HG03159 (cell line): Measurements from ENCODE around the gene DPH1.
"Not testable (repeated sequence)": the region's sequence is repeated elsewhere in the genome, so short reads cannot be mapped to it uniquely, and the experiment has no call there.

ENCODE experiments used
- ATAC-seq: cut with Tn5 transposase; IDR thresholded peaks from one replicate; pipeline ENCODE4 v1.9.1; 2021; ENCODE audit warnings: mild to moderate bottlenecking, moderate library complexity; ENCODE audit not compliant: unreplicated experiment

Gene DPH1

GRCh38 chr17:2004435-2004952 is 25.5 kb upstream of the DPH1 start:
- no peak for ATAC-seq

- no peak for ATAC-seq
These were observed 21.4 kb upstream of the DPH1 start for GRCh38 chr17:2008332-2009126.

GRCh38 chr17:2009737-2010136 is 20.2 kb upstream of the DPH1 start:
- ATAC-seq: no peak

GRCh38 chr17:2011411-2012371 is 18.3 kb upstream of the DPH1 start:
- no peak for ATAC-seq

- no peak for ATAC-seq
These were observed 17.5 kb upstream of the DPH1 start for GRCh38 chr17:2012499-2012898.

- ATAC-seq: not testable (repeated sequence)
These were observed 16.5 kb upstream of the DPH1 start for GRCh38 chr17:2013220-2013993.

- no peak for ATAC-seq
These were observed 16.0 kb upstream of the DPH1 start for GRCh38 chr17:2013994-2014317.

GRCh38 chr17:2015314-2015713 is 14.6 kb upstream of the DPH1 start:
- ATAC-seq: no peak

GRCh38 chr17:2016494-2016893 is 13.5 kb upstream of the DPH1 start:
- no peak for ATAC-seq

GRCh38 chr17:2017274-2017941 is 12.5 kb upstream of the DPH1 start:
- ATAC-seq: no peak

- ATAC-seq: no peak
These were observed 11.0 kb upstream of the DPH1 start for GRCh38 chr17:2018716-2019510.

- ATAC-seq: no peak
These were observed 10.2 kb upstream of the DPH1 start for GRCh38 chr17:2019723-2020122.

GRCh38 chr17:2020721-2021120 is 9.2 kb upstream of the DPH1 start:
- no peak for ATAC-seq

- ATAC-seq: no peak
These were observed 7.2 kb upstream of the DPH1 start for GRCh38 chr17:2022647-2023240.

GRCh38 chr17:2023256-2023655 is 6.7 kb upstream of the DPH1 start:
- no peak for ATAC-seq

GRCh38 chr17:2023692-2024571 is 6.0 kb upstream of the DPH1 start:
- ATAC-seq: no peak

GRCh38 chr17:2024572-2025219 is 5.3 kb upstream of the DPH1 start:
- ATAC-seq: no peak

- ATAC-seq: no peak
These were observed 4.7 kb upstream of the DPH1 start, which contains the start of gene RTN4RL1 for GRCh38 chr17:2025220-2025621. Gene RTN4RL1 (minus strand): TSS chr17:2025334. CDS start chr17:2024865, 469 bp downstream.
